Neural progenitor cell (in vitro differentiated cells): ENCODE data around the gene HUNK. TPM values are rescaled to one million over a fixed set of nuclear protein-coding genes. Genes with fewer than 3 reads are reported as not detected.

Source experiments
- DNase-seq: peaks from one replicate; pipeline ENCODE4 v3.0.0-alpha.2; 2016; ENCODE audit warnings: low spot score
- H2AFZ ChIP-seq: fragments of 200-600 bp; sonication (generic); replicated peaks from 2 replicates; pipeline ENCODE4 v1.6.1; 2016; ENCODE audit warnings: antibody characterized with exemption
- H3F3A ChIP-seq: fragments of 200-600 bp; sonication (generic); 2 replicates; pipeline ENCODE4 v1.6.1; 2016; ENCODE audit warnings: antibody characterized with exemption, low read depth
- H3K27ac ChIP-seq: fragments of 200-600 bp; sonication (generic); 2 replicates; pipeline ENCODE4 v1.5.1; 2016; ENCODE audit warnings: mild to moderate bottlenecking
- H3K27me3 ChIP-seq: fragments of 200-600 bp; sonication (generic); 2 replicates; pipeline ENCODE4 v1.6.1; 2016; ENCODE audit warnings: mild to moderate bottlenecking, moderate library complexity
- H3K36me3 ChIP-seq: fragments of 200-600 bp; sonication (generic); 2 replicates; pipeline ENCODE4 v1.5.1; 2016
- H3K4me1 ChIP-seq: fragments of 200-600 bp; sonication (generic); 2 replicates; pipeline ENCODE4 v1.6.1; 2016; ENCODE audit warnings: mixed run types
- H3K4me2 ChIP-seq: fragments of 200-600 bp; sonication (generic); 2 replicates; pipeline ENCODE4 v1.6.1; 2016
- H3K4me3 ChIP-seq: fragments of 200-600 bp; sonication (generic); 2 replicates; pipeline ENCODE4 v1.5.1; 2016
- H3K79me2 ChIP-seq: fragments of 200-600 bp; sonication (generic); 2 replicates; pipeline ENCODE4 v1.6.1; 2016; ENCODE audit warnings: low read depth
- H3K9ac ChIP-seq: fragments of 200-600 bp; sonication (generic); 2 replicates; pipeline ENCODE4 v1.6.1; 2016
- H3K9me3 ChIP-seq: fragments of 200-600 bp; sonication (generic); 2 replicates; pipeline ENCODE4 v1.5.1; 2016; ENCODE audit warnings: low read depth
- H4K20me1 ChIP-seq: fragments of 200-600 bp; sonication (generic); 2 replicates; pipeline ENCODE4 v1.6.1; 2016; ENCODE audit warnings: low read depth
- H3K27ac Mint-ChIP-seq: 3 replicates; pipeline ENCODE4 v1.8.0; 2021; ENCODE audit warnings: mixed read lengths
- H3K27me3 Mint-ChIP-seq: 2 replicates; pipeline ENCODE4 v1.8.0; 2022; ENCODE audit warnings: low read depth, mild to moderate bottlenecking, inconsistent platforms, moderate library complexity, mixed read lengths; ENCODE audit not compliant: insufficient read depth
- H3K36me3 Mint-ChIP-seq: 3 replicates; pipeline ENCODE4 v1.8.0; 2021; ENCODE audit warnings: mixed read lengths
- H3K4me1 Mint-ChIP-seq: 3 replicates; pipeline ENCODE4 v1.8.0; 2021; ENCODE audit warnings: mixed read lengths
- H3K4me3 Mint-ChIP-seq: 3 replicates; pipeline ENCODE4 v1.8.0; 2021; ENCODE audit warnings: mild to moderate bottlenecking, moderate library complexity, mixed read lengths
- H3K9me3 Mint-ChIP-seq: 3 replicates; pipeline ENCODE4 v1.8.0; 2020; ENCODE audit warnings: mixed read lengths
- EZH2 ChIP-seq: fragments of 200-600 bp; sonication (generic); IDR thresholded peaks from 2 replicates; pipeline ENCODE4 v1.6.1; 2017; ENCODE audit warnings: antibody characterized with exemption, mild to moderate bottlenecking, moderate library complexity
- EZH2phosphoT487 ChIP-seq: fragments of 200-600 bp; sonication (generic); IDR thresholded peaks from 2 replicates; pipeline ENCODE4 v1.6.1; 2017; ENCODE audit warnings: antibody characterized with exemption
- total RNA-seq: library from RNA; depleted of rRNA; stranded (reverse); fragments of >200 nt; gene quantifications from 2 replicates; pipeline ENCODE4 v1.2.3, GENCODE V29; 2015; ENCODE audit warnings: low replicate concordance
- TF ChIP-seq, protein P1 (sequence below): fragments of 200-600 bp; sonication (generic); IDR thresholded peaks from 2 replicates; pipeline ENCODE4 v1.5.1; 2017; ENCODE audit warnings: antibody characterized with exemption, mild to moderate bottlenecking

The HUNK gene
- total RNA-seq, 1 donor from 2014 or later: 4.7 TPM

- Histone ChIP-seq H3K36me3 (no peaks in the 10 kb centered on the region), H2AFZ (peak overlapping the region; percentile 12), H3F3A (no peaks in the 10 kb centered on the region), H3K27ac (no peak overlapping the region), H3K4me2 (no peak overlapping the region), H3K9me3 (no peaks in the 10 kb centered on the region), H3K79me2 (no peaks in the 10 kb centered on the region), H3K4me1 (no peaks in the 10 kb centered on the region), H3K9ac (no peak overlapping the region), H4K20me1 (no peaks in the 10 kb centered on the region), H3K4me3 (no peak overlapping the region), H3K27me3 (no peaks in the 10 kb centered on the region)
- TF ChIP-seq EZH2: no peak
- TF ChIP-seq, protein P1, sequence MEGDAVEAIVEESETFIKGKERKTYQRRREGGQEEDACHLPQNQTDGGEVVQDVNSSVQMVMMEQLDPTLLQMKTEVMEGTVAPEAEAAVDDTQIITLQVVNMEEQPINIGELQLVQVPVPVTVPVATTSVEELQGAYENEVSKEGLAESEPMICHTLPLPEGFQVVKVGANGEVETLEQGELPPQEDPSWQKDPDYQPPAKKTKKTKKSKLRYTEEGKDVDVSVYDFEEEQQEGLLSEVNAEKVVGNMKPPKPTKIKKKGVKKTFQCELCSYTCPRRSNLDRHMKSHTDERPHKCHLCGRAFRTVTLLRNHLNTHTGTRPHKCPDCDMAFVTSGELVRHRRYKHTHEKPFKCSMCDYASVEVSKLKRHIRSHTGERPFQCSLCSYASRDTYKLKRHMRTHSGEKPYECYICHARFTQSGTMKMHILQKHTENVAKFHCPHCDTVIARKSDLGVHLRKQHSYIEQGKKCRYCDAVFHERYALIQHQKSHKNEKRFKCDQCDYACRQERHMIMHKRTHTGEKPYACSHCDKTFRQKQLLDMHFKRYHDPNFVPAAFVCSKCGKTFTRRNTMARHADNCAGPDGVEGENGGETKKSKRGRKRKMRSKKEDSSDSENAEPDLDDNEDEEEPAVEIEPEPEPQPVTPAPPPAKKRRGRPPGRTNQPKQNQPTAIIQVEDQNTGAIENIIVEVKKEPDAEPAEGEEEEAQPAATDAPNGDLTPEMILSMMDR: no peak
- no peak for TF ChIP-seq EZH2phosphoT487
- H3K27me3 Mint-ChIP-seq: peaks cover 3% of the 10 kb centered on the region
- DNase-seq: no peak
- H3K9me3 Mint-ChIP-seq: peaks cover 2% of the 10 kb centered on the region
- no peak overlapping the region for H3K4me3 Mint-ChIP-seq
- H3K27ac Mint-ChIP-seq: no peak overlapping the region
- H3K4me1 Mint-ChIP-seq: peaks cover 5% of the 10 kb centered on the region
- no peaks in the 10 kb centered on the region for H3K36me3 Mint-ChIP-seq
Measured at GRCh38 chr21:31845151-31845729, 27.6 kb upstream of the HUNK start.

DNA sequence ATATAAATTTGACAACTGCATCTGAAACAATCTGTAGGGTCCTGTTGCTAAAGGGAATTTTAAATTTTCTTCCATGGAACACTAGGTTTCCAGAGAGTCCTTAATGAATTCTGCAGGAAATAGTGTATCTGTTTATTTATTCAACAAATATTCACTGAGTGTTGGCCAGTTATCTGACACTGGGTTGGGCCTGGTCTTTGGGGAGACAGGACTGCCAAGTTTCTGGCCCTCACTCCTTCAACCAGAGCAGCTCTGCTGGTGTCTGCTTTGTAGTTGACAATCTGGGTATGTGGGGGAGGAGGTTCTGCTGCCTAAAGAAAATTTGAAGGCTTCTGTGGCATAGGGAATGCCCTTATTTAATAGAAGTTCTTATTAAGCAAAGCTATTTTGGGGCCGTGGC is 26.1 kb upstream of the HUNK start:
- no peaks in the 10 kb centered on the region for H3K27me3 ChIP-seq
- Mint-ChIP-seq H3K27me3 (peaks cover 5% of the 10 kb centered on the region), H3K9me3 (peaks cover 3% of the 10 kb centered on the region), H3K4me3 (no peak overlapping the region), H3K27ac (no peak overlapping the region), H3K4me1 (no peaks in the 10 kb centered on the region), H3K36me3 (no peaks in the 10 kb centered on the region)
- H3K79me2 ChIP-seq: no peaks in the 10 kb centered on the region
- no peaks in the 10 kb centered on the region for H4K20me1 ChIP-seq
- no peak overlapping the region for H2AFZ ChIP-seq
- H3K4me3 ChIP-seq: no peak overlapping the region
- H3K4me1 ChIP-seq: no peaks in the 10 kb centered on the region
- TF ChIP-seq, protein P1: no peak
- TF ChIP-seq EZH2phosphoT487: no peak
- TF ChIP-seq EZH2: no peak
- no peak overlapping the region for H3K4me2 ChIP-seq
- H3F3A ChIP-seq: no peaks in the 10 kb centered on the region
- H3K9me3 ChIP-seq: no peaks in the 10 kb centered on the region
- no peak for DNase-seq
- no peaks in the 10 kb centered on the region for H3K36me3 ChIP-seq
- no peak overlapping the region for H3K27ac ChIP-seq
- no peak overlapping the region for H3K9ac ChIP-seq

GRCh38 chr21:31847761-31848160 is 25.1 kb upstream of the HUNK start:
- DNase-seq: no peak
- Mint-ChIP-seq H3K27me3 (peaks cover 5% of the 10 kb centered on the region), H3K9me3 (peaks cover 4% of the 10 kb centered on the region), H3K27ac (no peak overlapping the region), H3K4me3 (no peak overlapping the region), H3K36me3 (no peaks in the 10 kb centered on the region), H3K4me1 (no peaks in the 10 kb centered on the region)
- TF ChIP-seq, protein P1: no peak
- TF ChIP-seq EZH2phosphoT487 (no peak), EZH2 (no peak)
- H3K36me3 ChIP-seq: no peaks in the 10 kb centered on the region
- H4K20me1 ChIP-seq: no peaks in the 10 kb centered on the region
- H3F3A ChIP-seq: no peaks in the 10 kb centered on the region
- no peaks in the 10 kb centered on the region for H3K9me3 ChIP-seq
- H3K27ac ChIP-seq: no peak overlapping the region
- no peaks in the 10 kb centered on the region for H3K4me1 ChIP-seq
- H3K4me3 ChIP-seq: no peak overlapping the region
- no peak overlapping the region for H3K9ac ChIP-seq
- H3K27me3 ChIP-seq: no peaks in the 10 kb centered on the region
- H2AFZ ChIP-seq: no peak overlapping the region
- H3K4me2 ChIP-seq: no peak overlapping the region
- H3K79me2 ChIP-seq: no peaks in the 10 kb centered on the region
